Motor neuron (in vitro differentiated cells): Measurements from ENCODE around the gene TIAM1. TPM values are rescaled to one million over a fixed set of nuclear protein-coding genes. Genes with fewer than 3 reads are reported as not detected.

Source experiments
- ATAC-seq, 8 experiments: fragments of 200-7000 bp; cut with Tn5 transposase; replicated peaks in 6 of 8; 2 replicates each; pipeline ENCODE4 v1.8.0; 2021; ENCODE audit warnings: mild to moderate bottlenecking in 8 of 8, moderate library complexity in 8 of 8
- H3K27ac ChIP-seq, 2 donors: fragments of 250-450 bp; sonication (Bioruptor Pico); 2 replicates each; pipeline ENCODE4 v1.9.0; 2021; ENCODE audit warnings: antibody characterized with exemption in 2 of 2, mild to moderate bottlenecking in 2 of 2, moderate library complexity in 1 of 2
- H3K4me1 ChIP-seq, 2 donors: fragments of 250-450 bp; sonication (Bioruptor Pico); replicated peaks in 1 of 2; 2 replicates each; pipeline ENCODE4 v1.6.1; 2021; ENCODE audit warnings: antibody characterized with exemption in 2 of 2, mild to moderate bottlenecking in 2 of 2, moderate library complexity in 1 of 2
- H3K4me3 ChIP-seq, 5 donors: fragments of 250-450 bp; sonication (Bioruptor Pico); 2 replicates each; pipeline ENCODE4 v1.9.0; 2021; ENCODE audit warnings: antibody characterized with exemption in 5 of 5, mild to moderate bottlenecking in 5 of 5, moderate library complexity in 4 of 5
- WGBS, 10 experiments: fragments of 450-650 bp; shearing (Covaris generic); methylation state at CpG; one replicate each; pipeline ENCODE4 v1.0.0; 2022; 5-methylcytosine and 5-hydroxymethylcytosine counted together
- in situ Hi-C, 9 experiments: fragments of 400-800 bp; cut with MboI; loops; one replicate each; pipeline ENCODE4 v1.15.0; 2021; ENCODE audit warnings: low sequenced_read_pairs in 9 of 9, low pct_unique_long_range_greater_than_20kb in 2 of 9; ENCODE audit not compliant: unreplicated experiment in 9 of 9
- total RNA-seq, 8 experiments: library from RNA; unstranded; fragments of 300-600 nt; gene quantifications; 2 replicates each; pipeline versions ENCODE4 v1.2.3 to v1.2.4, GENCODE V29; 2022

Gene TIAM1
- total RNA-seq, 8 experiments from 2014 or later, result 1.6 to 70.7 (median 18.7) TPM

GRCh38 chr21:31087639-31088473, 256.2 kb downstream of the TIAM1 start:
- no peak overlapping the region for H3K27ac ChIP-seq
- in situ Hi-C loops, result loop anchor here in 3 of 9 experiments (25.0 kb wide), 2 partner anchors 251 to 2001 kb away; partner anchors contain the start of gene KRTAP7-1 (in 1 of the 3)
- WGBS, 10 experiments, result 46 to 97% (median 86%) methylated on average over 5 to 17 of the region's 34 CpGs; no CpG with 5 or more reads in 2 of the 10 experiments
- ATAC-seq, result no peak
- no peaks in the 10 kb centered on the region for H3K4me1 ChIP-seq
- no peak overlapping the region for H3K4me3 ChIP-seq

- no peak overlapping the region for H3K4me3 ChIP-seq
- H3K4me1 ChIP-seq, result no peaks in the 10 kb centered on the region
- WGBS, 10 experiments, result 64 to 94% (median 73%) methylated on average over 2 to 6 of the region's 6 CpGs; no CpG with 5 or more reads in 2 of the 10 experiments
- ATAC-seq, result no peak
- in situ Hi-C loops, result loop anchor here in 4 of 9 experiments (5.0 to 25.0 kb wide), 3 partner anchors 247 to 1997 kb away; partner anchors contain the start of gene KRTAP7-1 (in 2 of the 4)
- H3K27ac ChIP-seq, result no peak overlapping the region
Measured at GRCh38 chr21:31084689-31085088, 259.4 kb downstream of the TIAM1 start.

- in situ Hi-C loops, result loop anchor here in 3 of 9 experiments (25.0 kb wide), 2 partner anchors 241 to 1991 kb away; partner anchors contain the start of gene KRTAP7-1 (in 1 of the 3)
- peak in 1 of 8 experiments; percentile 66 for ATAC-seq
- H3K4me1 ChIP-seq, result peaks cover 3 to 12% of the 10 kb centered on the region in 2 donors
- no peak overlapping the region for H3K27ac ChIP-seq
- H3K4me3 ChIP-seq, result no peak overlapping the region
- 0 to 100% (median 80%) methylated on average over 1 to 4 of the region's 4 CpGs; no CpG with 5 or more reads in 1 of the 10 experiments for WGBS, 10 experiments
Measured at GRCh38 chr21:31078796-31079195, 265.3 kb downstream of the TIAM1 start.

GRCh38 chr21:31078216-31078615, 265.8 kb downstream of the TIAM1 start:
- 0 to 100% (median 75%) methylated on average over 1 to 4 of the region's 4 CpGs; no CpG with 5 or more reads in 2 of the 10 experiments for whole genome bisulfite sequencing, 10 experiments
- Histone ChIP-seq H3K4me3 (no peak overlapping the region), H3K4me1 (peaks cover 9 to 12% of the 10 kb centered on the region in 2 donors), H3K27ac (no peak overlapping the region)
- in situ Hi-C loops, result loop anchor here in 3 of 9 experiments (25.0 kb wide), 2 partner anchors 241 to 1991 kb away; partner anchors contain the start of gene KRTAP7-1 (in 1 of the 3)
- ATAC-seq, result no peak

GRCh38 chr21:31075848-31076247, 268.2 kb downstream of the TIAM1 start:
- Histone ChIP-seq H3K27ac (peak overlapping the region in 1 of 2 donors; percentile 18), H3K4me1 (peaks cover 25 to 27% of the 10 kb centered on the region in 2 donors), H3K4me3 (no peak overlapping the region)
- ATAC-seq, result peak in 4 of 8 experiments; percentile 18 to 94 (median 66)
- WGBS, 10 experiments, result 11 to 95% (median 73%) methylated on average over 2 to 6 of the region's 6 CpGs
- in situ Hi-C loops, result loop anchor here in 3 of 9 experiments (25.0 kb wide), 2 partner anchors 239 to 1989 kb away; partner anchors contain the start of gene KRTAP7-1 (in 1 of the 3)

GRCh38 chr21:31072533-31072932, 271.5 kb downstream of the TIAM1 start:
- in situ Hi-C loops, result loop anchor here in 1 of 9 experiments (25.0 kb wide), 1 partner anchor 735 kb away; the partner anchor contains the start of genes KRTAP23-1 and KRTAP27-1
- H3K4me3 ChIP-seq, result no peak overlapping the region
- H3K4me1 ChIP-seq, result peaks cover 27 to 37% of the 10 kb centered on the region in 2 donors
- 0 to 50% (median 29%) methylated on average over 1 to 4 of the region's 4 CpGs; no CpG with 5 or more reads in 2 of the 10 experiments for WGBS, 10 experiments
- ATAC-seq, result peak in 4 of 8 experiments; percentile 51 to 95 (median 88)
- H3K27ac ChIP-seq, result peak overlapping the region in 1 of 2 donors; percentile 73
